KOPT-K1 (cell line): ENCODE measurements around the gene RHOA.
"Not testable (repeated sequence)": the region's sequence is repeated elsewhere in the genome, so short reads cannot be mapped to it uniquely, and the experiment has no call there.

Source experiments
- H3K27ac ChIP-seq: fragments of 200-600 bp; sonication (generic); 2 replicates; pipeline ENCODE4 v1.5.1; 2016; ENCODE audit warnings: antibody characterized with exemption, mild to moderate bottlenecking, low read depth, low read length; ENCODE audit not compliant: poor library complexity, severe bottlenecking
- H3K36me3 ChIP-seq: fragments of 200-600 bp; sonication (generic); 2 replicates; pipeline ENCODE4 v1.5.1; 2017; ENCODE audit warnings: antibody characterized with exemption, mild to moderate bottlenecking, low read length, moderate library complexity; ENCODE audit not compliant: insufficient read depth
- H3K9me3 ChIP-seq: fragments of 200-600 bp; sonication (generic); 2 replicates; pipeline ENCODE4 v1.5.1; 2017; ENCODE audit warnings: antibody characterized with exemption, low read length, mild to moderate bottlenecking; ENCODE audit not compliant: insufficient read depth, poor library complexity, severe bottlenecking

RHOA gene

GRCh38 chr3:49399461-49399860 is 12.3 kb downstream of the RHOA start:
- H3K36me3 ChIP-seq, result peaks cover 77% of the 10 kb centered on the region
- H3K9me3 ChIP-seq, result no peaks in the 10 kb centered on the region
- no peak overlapping the region for H3K27ac ChIP-seq

- H3K36me3 ChIP-seq, result peaks cover 72% of the 10 kb centered on the region
- H3K27ac ChIP-seq, result no peak overlapping the region
- no peaks in the 10 kb centered on the region for H3K9me3 ChIP-seq
These were observed 14.3 kb downstream of the RHOA start for GRCh38 chr3:49397470-49397869.

- H3K27ac ChIP-seq, H3K9me3 ChIP-seq: not testable (repeated sequence)
- H3K36me3 ChIP-seq, result peaks cover 56% of the 10 kb centered on the region
These were observed 20.5 kb downstream of the RHOA start for GRCh38 chr3:49391310-49391709.

- no peaks in the 10 kb centered on the region for H3K9me3 ChIP-seq
- no peak overlapping the region for H3K27ac ChIP-seq
- peaks cover 36% of the 10 kb centered on the region for H3K36me3 ChIP-seq
These were observed 22.5 kb downstream of the RHOA start for GRCh38 chr3:49389297-49389696.

GRCh38 chr3:49388289-49388820 is 23.4 kb downstream of the RHOA start:
- Histone ChIP-seq H3K27ac (no peak overlapping the region), H3K36me3 (peaks cover 31% of the 10 kb centered on the region; the same call in 1 of the 2 replicates), H3K9me3 (no peaks in the 10 kb centered on the region)

- H3K36me3 ChIP-seq, result peaks cover 25% of the 10 kb centered on the region; the same call in 1 of the 2 replicates
- H3K9me3 ChIP-seq, result no peaks in the 10 kb centered on the region
- no peak overlapping the region for H3K27ac ChIP-seq
These were observed 24.1 kb downstream of the RHOA start for GRCh38 chr3:49387721-49388120.

GRCh38 chr3:49386056-49386756 is 25.6 kb downstream of the RHOA start:
- H3K9me3 ChIP-seq, result no peaks in the 10 kb centered on the region
- no peak overlapping the region for H3K27ac ChIP-seq
- H3K36me3 ChIP-seq, result peaks cover 25% of the 10 kb centered on the region; the same call in 1 of the 2 replicates

- Histone ChIP-seq H3K36me3 (peaks cover 25% of the 10 kb centered on the region; the same call in 1 of the 2 replicates), H3K9me3 (no peaks in the 10 kb centered on the region), H3K27ac (no peak overlapping the region)
These were observed 26.2 kb downstream of the RHOA start for GRCh38 chr3:49385617-49386016.

- Histone ChIP-seq H3K9me3 (no peaks in the 10 kb centered on the region), H3K27ac (no peak overlapping the region), H3K36me3 (peaks cover 8% of the 10 kb centered on the region; the same call in 1 of the 2 replicates)
These were observed 28.4 kb downstream of the RHOA start for GRCh38 chr3:49383387-49383786.

GRCh38 chr3:49378249-49378895 is 33.4 kb downstream of the RHOA start:
- Histone ChIP-seq H3K27ac (no peak overlapping the region), H3K36me3 (peaks cover 26% of the 10 kb centered on the region), H3K9me3 (no peaks in the 10 kb centered on the region)

- H3K27ac ChIP-seq, result no peak overlapping the region
- no peaks in the 10 kb centered on the region for H3K9me3 ChIP-seq
- H3K36me3 ChIP-seq, result peaks cover 35% of the 10 kb centered on the region
These were observed 34.3 kb downstream of the RHOA start for GRCh38 chr3:49377483-49377882.

GRCh38 chr3:49371946-49372345 is 39.8 kb downstream of the RHOA start:
- Histone ChIP-seq H3K36me3 (peaks cover 87% of the 10 kb centered on the region), H3K27ac (no peak overlapping the region), H3K9me3 (no peaks in the 10 kb centered on the region)

GRCh38 chr3:49370585-49371290 is 41.0 kb downstream of the RHOA start:
- Histone ChIP-seq H3K36me3 (peaks cover 96% of the 10 kb centered on the region), H3K27ac (no peak overlapping the region), H3K9me3 (no peaks in the 10 kb centered on the region)

- H3K27ac ChIP-seq, result peak overlapping the region; percentile 32
- H3K36me3 ChIP-seq, result peaks cover 88% of the 10 kb centered on the region
These were observed 49.2 kb downstream of the RHOA start for GRCh38 chr3:49362561-49362960.

GRCh38 chr3:49359623-49360022 is 52.2 kb downstream of the RHOA start:
- H3K27ac ChIP-seq, result no peak overlapping the region
- H3K9me3 ChIP-seq, result no peaks in the 10 kb centered on the region
- peaks cover 76% of the 10 kb centered on the region for H3K36me3 ChIP-seq

More at GRCh38 chr3:49362561-49362960, 49.2 kb downstream of the RHOA start:
- H3K9me3 ChIP-seq, result no peaks in the 10 kb centered on the region
